Mucosa of rectum (tissue), 2 donors: ENCODE data around the gene PGLYRP4.

Experiments
- H3K27ac ChIP-seq, 2 donors: one replicate each; pipeline ENCODE4 v1.7.0; 2013; ENCODE audit warnings: inconsistent platforms in 2 of 2, low read depth in 2 of 2, low read length in 2 of 2
- H3K27me3 ChIP-seq, 2 donors: one replicate each; pipeline ENCODE4 v1.7.0; 2013; ENCODE audit warnings: low read length in 2 of 2; ENCODE audit not compliant: control insufficient read depth in 2 of 2, insufficient read depth in 2 of 2
- H3K36me3 ChIP-seq, 2 donors: one replicate each; pipeline ENCODE4 v1.7.0; 2013; ENCODE audit warnings: low read length in 2 of 2; ENCODE audit not compliant: control insufficient read depth in 2 of 2, insufficient read depth in 2 of 2
- H3K4me1 ChIP-seq, 2 donors: one replicate each; pipeline ENCODE4 v1.7.0; 2013; ENCODE audit warnings: low read length in 2 of 2, mild to moderate bottlenecking in 1 of 2; ENCODE audit not compliant: control insufficient read depth in 2 of 2, insufficient read depth in 2 of 2
- H3K4me3 ChIP-seq, 2 donors: one replicate each; pipeline ENCODE4 v1.7.0; 2013; ENCODE audit warnings: low read length in 2 of 2
- H3K9ac ChIP-seq, 2 donors: one replicate each; pipeline ENCODE4 v1.7.0; 2013; ENCODE audit warnings: low read length in 2 of 2, low read depth in 1 of 2, mild to moderate bottlenecking in 1 of 2
- H3K9me3 ChIP-seq, 2 donors: one replicate each; pipeline ENCODE4 v1.7.0; 2013; ENCODE audit warnings: low read length in 2 of 2; ENCODE audit not compliant: control insufficient read depth in 2 of 2
- donor health status: healthy.
- donor health status: Normal muscosa, but diverticular disease.

The PGLYRP4 gene

DNA sequence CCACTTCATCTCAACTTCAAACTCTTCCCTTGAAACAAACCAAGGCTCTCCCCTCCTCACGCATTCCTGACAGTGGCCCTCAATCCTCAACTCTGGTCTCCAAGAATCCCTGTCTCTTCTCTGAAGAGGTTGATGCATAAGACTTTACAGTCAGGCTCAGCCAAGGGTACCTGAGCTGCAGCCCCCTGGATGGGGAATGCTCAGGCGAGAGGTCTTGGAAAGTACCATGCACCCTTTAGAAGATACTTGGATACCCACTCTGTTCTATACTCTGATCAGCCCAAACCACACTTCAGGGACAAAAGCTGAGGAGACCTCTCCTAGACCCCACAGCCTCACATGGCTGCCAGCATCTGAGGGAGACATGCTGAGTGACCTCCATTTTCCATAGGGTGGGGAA lies 35.4 kb downstream of the PGLYRP4 start:
- H3K4me3 ChIP-seq: no peak overlapping the region
- H3K4me1 ChIP-seq: no peaks in the 10 kb centered on the region
- H3K36me3 ChIP-seq: no peaks in the 10 kb centered on the region
- H3K9me3 ChIP-seq: no peaks in the 10 kb centered on the region
- no peaks in the 10 kb centered on the region for H3K27me3 ChIP-seq
- no peak overlapping the region for H3K9ac ChIP-seq
- no peak overlapping the region for H3K27ac ChIP-seq

DNA sequence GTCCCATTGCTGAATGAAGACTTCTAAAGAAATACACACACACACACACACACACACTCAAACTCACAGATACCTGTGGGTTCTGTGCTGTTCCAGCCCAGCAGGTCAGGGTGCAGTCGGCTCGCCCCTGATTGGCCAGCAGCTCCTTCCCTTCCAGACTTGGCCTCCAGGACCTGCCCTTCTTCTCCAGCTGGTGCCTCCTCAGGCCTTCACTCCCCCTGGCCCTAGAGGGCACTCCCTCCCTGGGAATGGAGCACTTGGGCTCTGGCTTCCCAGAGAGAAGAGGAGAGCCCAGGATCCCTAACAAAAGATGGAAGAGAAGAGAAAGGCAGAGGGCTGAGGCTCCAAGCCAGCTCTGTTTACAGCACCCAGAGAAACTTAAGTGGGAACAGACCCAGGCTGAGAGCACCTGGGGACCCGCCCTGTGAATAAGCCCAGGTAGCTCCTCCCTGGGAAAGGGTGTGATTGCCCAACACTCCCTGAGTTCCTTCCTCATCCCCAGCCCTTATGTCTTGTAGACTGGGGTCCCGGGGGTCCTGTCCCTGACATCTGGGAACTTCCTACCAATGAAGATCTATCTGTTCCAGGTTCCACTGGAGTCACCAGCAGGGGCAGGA lies 36.0 kb downstream of the PGLYRP4 start, which contains the start of gene PGLYRP3:
PGLYRP3 (minus strand) TSS at position 383 of the 617 bp plus-strand sequence. CDS start 2,287 bp downstream, outside the sequence.
- H3K4me3 ChIP-seq: no peak within 1 kb of the TSS
- no peaks in the 10 kb centered on the region for H3K27me3 ChIP-seq
- no peaks in the 10 kb centered on the region for H3K36me3 ChIP-seq
- no peak within 1 kb of the TSS for H3K9ac ChIP-seq
- H3K27ac ChIP-seq: no peak within 1 kb of the TSS
- H3K4me1 ChIP-seq: no peaks in the 10 kb centered on the region
- no peaks in the 10 kb centered on the region for H3K9me3 ChIP-seq

DNA sequence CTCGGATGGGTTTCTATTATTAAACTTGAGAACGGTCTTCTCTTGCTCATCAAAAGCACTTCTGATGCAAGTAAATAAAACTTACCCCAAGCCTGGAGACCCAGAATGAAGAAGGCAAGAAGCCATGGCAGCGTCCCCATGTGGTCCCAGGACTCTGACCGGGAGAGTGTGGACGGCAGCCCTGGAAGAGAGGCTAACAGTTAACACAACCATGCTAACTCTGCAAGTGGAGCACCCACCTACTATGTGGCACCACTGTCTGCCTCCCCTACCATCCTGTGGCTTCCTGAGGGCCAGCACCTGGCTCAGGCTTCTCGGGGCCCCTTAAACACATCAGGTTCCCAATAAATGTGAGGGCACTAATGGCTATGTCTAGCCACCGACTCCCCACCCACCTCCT lies 38.1 kb downstream of the PGLYRP4 start:
- H3K36me3 ChIP-seq: no peaks in the 10 kb centered on the region
- H3K9ac ChIP-seq: no peak overlapping the region
- no peak overlapping the region for H3K27ac ChIP-seq
- H3K9me3 ChIP-seq: no peaks in the 10 kb centered on the region
- no peaks in the 10 kb centered on the region for H3K4me1 ChIP-seq
- no peaks in the 10 kb centered on the region for H3K27me3 ChIP-seq
- no peak overlapping the region for H3K4me3 ChIP-seq

DNA sequence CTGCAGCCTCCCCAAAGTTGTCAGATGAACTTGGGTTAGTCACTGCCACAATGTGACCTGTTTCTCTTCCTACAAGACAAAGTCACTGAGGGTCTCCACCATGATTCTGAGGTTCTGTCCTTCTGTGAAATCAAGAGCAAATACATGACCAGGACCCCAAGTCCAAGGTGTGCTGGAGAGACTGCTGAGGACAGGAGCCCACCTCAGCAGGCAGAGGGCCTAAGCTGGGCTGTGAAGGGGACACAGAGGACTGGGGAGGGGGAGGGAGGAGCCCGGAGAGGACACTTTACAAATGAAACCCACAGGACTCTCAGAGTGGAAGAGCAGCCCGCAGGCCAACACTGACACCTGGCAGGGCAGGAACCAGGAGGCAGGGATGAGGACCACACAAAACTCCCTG lies 39.2 kb downstream of the PGLYRP4 start:
- Histone ChIP-seq H3K27me3 (no peaks in the 10 kb centered on the region), H3K4me1 (no peaks in the 10 kb centered on the region), H3K9ac (no peak overlapping the region), H3K27ac (no peak overlapping the region), H3K4me3 (no peak overlapping the region), H3K9me3 (no peaks in the 10 kb centered on the region), H3K36me3 (no peaks in the 10 kb centered on the region)

DNA sequence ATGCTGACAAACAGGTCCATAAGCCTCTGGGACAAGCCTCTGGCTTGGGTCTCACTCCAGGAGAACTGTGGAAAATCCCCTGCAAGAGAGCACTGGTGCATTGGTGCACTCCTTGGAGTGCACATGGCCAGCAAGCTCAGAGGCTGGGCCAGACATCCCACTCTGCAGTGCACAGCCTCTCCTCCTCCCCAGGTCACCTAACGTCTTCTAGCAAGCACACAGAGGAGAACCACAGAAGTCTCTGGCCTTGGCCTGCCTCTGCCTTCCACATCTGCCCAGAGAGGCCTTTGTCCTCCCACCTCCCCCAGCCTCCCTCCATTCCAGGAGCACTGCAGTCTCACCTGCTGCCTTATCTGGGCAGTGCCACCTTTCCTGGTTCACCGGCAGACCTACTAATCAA lies 40.1 kb downstream of the PGLYRP4 start:
- no peaks in the 10 kb centered on the region for H3K9me3 ChIP-seq
- H3K4me3 ChIP-seq: no peak overlapping the region
- H3K27ac ChIP-seq: no peak overlapping the region
- no peaks in the 10 kb centered on the region for H3K36me3 ChIP-seq
- no peak overlapping the region for H3K9ac ChIP-seq
- H3K4me1 ChIP-seq: no peaks in the 10 kb centered on the region
- H3K27me3 ChIP-seq: no peaks in the 10 kb centered on the region

DNA sequence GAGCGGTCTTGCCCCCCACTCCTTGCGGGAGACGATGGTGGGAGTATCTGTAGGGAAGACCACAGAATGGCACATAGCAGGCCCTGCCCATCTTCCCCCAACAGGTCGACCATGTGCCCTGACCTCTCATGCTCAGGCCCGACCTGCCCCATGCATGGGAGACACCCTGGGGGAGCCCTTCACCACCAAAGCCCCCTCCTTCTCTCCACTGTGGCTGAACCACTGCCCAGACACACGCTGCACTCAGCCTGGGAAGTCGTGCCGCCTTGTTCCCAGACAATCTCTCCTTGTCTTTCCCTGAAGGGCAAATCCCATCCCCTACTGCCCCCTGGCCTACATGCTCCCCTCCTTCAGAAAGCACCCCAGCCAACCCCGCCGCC lies 41.4 kb downstream of the PGLYRP4 start:
- Histone ChIP-seq H3K27me3 (no peaks in the 10 kb centered on the region), H3K9ac (no peak overlapping the region), H3K9me3 (no peaks in the 10 kb centered on the region), H3K36me3 (no peaks in the 10 kb centered on the region), H3K4me1 (no peaks in the 10 kb centered on the region), H3K27ac (no peak overlapping the region), H3K4me3 (no peak overlapping the region)

DNA sequence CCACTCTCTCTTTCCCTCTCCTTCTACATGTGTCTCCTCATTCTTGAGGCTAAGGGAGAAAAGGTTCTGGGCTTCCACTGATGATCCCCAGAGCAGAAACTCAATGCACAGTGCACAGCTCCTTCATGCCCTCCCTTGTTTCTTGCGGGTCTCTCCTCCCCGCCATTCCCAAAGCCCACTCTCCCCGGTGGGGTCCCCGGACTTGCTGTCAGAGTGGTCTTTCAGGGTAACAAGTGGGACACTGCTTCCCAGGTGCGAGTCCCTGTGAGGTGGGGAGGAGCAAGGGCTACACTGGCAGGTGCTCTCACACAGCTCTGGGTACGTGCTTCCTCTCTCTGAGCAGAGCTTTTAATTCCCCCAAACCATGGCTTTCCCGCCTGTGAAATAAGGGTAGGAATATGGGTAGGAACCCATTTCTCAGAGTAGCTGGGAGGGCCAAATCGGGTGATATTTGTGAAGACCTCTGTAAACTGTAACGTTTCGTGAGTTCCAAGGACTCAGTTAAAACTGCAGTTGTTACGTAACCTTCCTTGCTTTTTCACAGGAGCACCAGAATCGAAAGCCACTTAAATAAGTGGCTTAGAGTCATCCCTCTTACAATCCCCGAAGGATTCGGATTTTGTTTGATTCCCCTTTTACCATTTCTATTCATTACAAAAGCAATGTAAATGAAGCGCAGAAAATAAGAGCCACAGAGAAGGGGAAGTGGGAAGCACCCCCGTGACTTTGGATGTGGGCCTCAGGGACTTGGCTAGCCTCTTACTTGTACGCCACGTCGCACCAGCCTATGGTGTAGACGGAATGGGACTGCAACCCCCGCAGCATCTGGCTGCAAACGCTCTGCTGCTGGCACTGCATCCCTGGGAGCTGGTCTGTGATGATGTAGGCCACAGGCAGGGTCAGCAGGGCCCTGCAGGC lies 42.1 kb downstream of the PGLYRP4 start:
- Histone ChIP-seq H3K27ac (no peak overlapping the region), H3K4me1 (no peaks in the 10 kb centered on the region), H3K9ac (no peak overlapping the region), H3K9me3 (no peaks in the 10 kb centered on the region), H3K27me3 (no peaks in the 10 kb centered on the region), H3K36me3 (no peaks in the 10 kb centered on the region), H3K4me3 (no peak overlapping the region)

DNA sequence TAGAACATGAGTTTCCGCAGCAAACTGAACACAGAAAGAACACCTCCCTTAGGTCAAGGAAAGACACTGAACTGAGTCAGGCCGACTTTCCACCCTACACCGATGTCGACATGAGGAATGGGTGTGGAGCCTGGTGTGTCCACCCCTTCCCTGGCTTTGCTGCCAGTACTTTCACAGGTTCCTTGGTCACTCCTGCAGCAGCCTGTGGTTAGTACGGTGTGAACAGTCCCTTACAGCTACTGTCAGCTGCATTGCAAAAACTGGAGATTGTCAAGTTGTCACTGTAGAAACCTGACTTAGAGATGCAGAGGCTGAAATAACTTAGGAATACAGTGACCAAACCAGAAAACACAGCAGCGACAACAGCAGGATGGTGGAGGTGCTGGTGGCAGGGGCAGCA lies 43.0 kb downstream of the PGLYRP4 start:
- no peak overlapping the region for H3K4me3 ChIP-seq
- H3K9me3 ChIP-seq: no peaks in the 10 kb centered on the region
- H3K27me3 ChIP-seq: no peaks in the 10 kb centered on the region
- no peaks in the 10 kb centered on the region for H3K4me1 ChIP-seq
- no peak overlapping the region for H3K27ac ChIP-seq
- no peaks in the 10 kb centered on the region for H3K36me3 ChIP-seq
- H3K9ac ChIP-seq: no peak overlapping the region

DNA sequence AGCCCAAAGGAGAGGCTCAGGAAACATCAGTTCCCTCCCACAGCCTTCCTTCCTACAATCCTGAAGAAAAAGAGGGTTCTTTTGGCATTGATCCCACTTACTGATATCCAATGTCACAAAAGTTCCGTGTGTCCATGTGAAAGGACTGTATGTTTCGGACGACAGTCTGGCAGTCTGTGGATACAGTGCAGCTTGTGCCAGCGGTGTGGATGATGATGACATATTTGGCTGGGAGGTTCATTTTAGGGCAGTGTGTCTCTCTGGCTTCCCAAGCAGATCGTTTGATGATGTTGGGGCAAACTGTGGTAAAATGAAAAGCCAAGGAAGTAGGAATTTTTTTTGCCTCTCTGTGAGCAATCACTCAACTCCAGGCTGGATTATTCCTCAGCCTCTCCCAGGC lies 46.3 kb downstream of the PGLYRP4 start:
- Histone ChIP-seq H3K9ac (no peak overlapping the region), H3K27me3 (no peaks in the 10 kb centered on the region), H3K9me3 (no peaks in the 10 kb centered on the region), H3K4me1 (no peaks in the 10 kb centered on the region), H3K36me3 (no peaks in the 10 kb centered on the region), H3K27ac (no peak overlapping the region), H3K4me3 (no peak overlapping the region)

DNA sequence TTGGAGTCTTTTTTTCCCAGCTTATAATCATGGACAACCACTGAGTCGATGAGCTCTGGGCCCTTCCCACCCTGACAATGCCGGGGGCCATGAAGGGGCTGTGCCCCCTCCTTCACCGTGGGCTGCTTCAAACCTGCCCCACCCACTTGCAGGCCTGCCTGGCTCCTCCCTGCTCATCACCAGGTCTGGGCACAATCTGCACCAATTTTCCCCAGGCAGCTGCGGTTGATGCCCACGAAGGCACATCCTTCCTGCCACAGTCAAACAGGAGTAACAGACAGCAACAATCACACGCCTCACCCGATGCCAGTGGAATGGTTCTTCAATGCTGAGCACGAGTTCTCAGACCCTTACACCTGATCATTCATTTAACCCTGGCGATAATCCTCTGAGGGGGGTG lies 54.8 kb downstream of the PGLYRP4 start:
- no peaks in the 10 kb centered on the region for H3K4me1 ChIP-seq
- H3K36me3 ChIP-seq: no peaks in the 10 kb centered on the region
- peaks cover 0 to 2% of the 10 kb centered on the region in 2 donors for H3K27me3 ChIP-seq
- no peak overlapping the region for H3K9ac ChIP-seq
- H3K9me3 ChIP-seq: no peaks in the 10 kb centered on the region
- no peak overlapping the region for H3K27ac ChIP-seq
- H3K4me3 ChIP-seq: no peak overlapping the region
